GM12878 (cell line): Measurements from ENCODE around the gene ART4. TPM values are rescaled to one million over a fixed set of nuclear protein-coding genes. Genes with fewer than 3 reads are reported as not detected.

ENCODE experiments used
- ATAC-seq: fragments of 200-7000 bp; cut with Tn5 transposase; 3 replicates; pipeline ENCODE4 v1.9.1; 2020; ENCODE audit warnings: mild to moderate bottlenecking, moderate library complexity
- BruUV-seq: library from RNA; stranded (reverse); fragments of 400-500 nt; replicated peaks from 2 replicates; lab custom pipeline; 2021; lab: Mats Ljungman, UMichigan
- CTCF ChIA-PET: fragments of 300-600 bp; sonication (Branson Sonifier 250); formaldehyde crosslinking; extraction: SDS; loops from one replicate; lab custom pipeline; 2021; ENCODE audit warnings: inconsistent platforms; lab: Yijun Ruan, JAX
- POLR2A ChIA-PET: fragments of 350-600 bp; formaldehyde crosslinking; extraction: SDS; loops from one replicate; lab custom pipeline; 2021; ENCODE audit warnings: inconsistent platforms; lab: Charles Lee
- RAD21 ChIA-PET: fragments of 300-600 bp; sonication (Branson Sonifier 250); formaldehyde crosslinking; loops from one replicate; lab custom pipeline; 2023; ENCODE audit warnings: antibody characterized with exemption; ENCODE audit not compliant: unreplicated experiment; lab: Charles Lee
- SMC1A ChIA-PET: fragments of 300-600 bp; sonication (Branson Sonifier 250); formaldehyde crosslinking; loops from one replicate; lab custom pipeline; 2023; ENCODE audit not compliant: unreplicated experiment, uncharacterized antibody; lab: Charles Lee
- DNase-seq: peaks from one replicate; pipeline ENCODE4 v3.0.0-alpha.2; 2011; ENCODE audit warnings: low read depth, low spot score
- FAIRE-seq: peaks from 3 replicates; lab custom pipeline; 2011; peaks lifted over from hg19 to GRCh38; lab: Jason Lieb, UNC
- H2AFZ ChIP-seq: 2 replicates; pipeline ENCODE4 v1.6.0; 2011; ENCODE audit warnings: low read depth, low read length, control low read depth; ENCODE audit not compliant: control insufficient read depth
- H3K27ac ChIP-seq: 2 replicates; pipeline ENCODE4 v1.5.1; 2011; ENCODE audit warnings: control low read depth; ENCODE audit not compliant: control insufficient read depth, insufficient read depth
- H3K27me3 ChIP-seq, 2 experiments: replicated peaks in 1 of 2; 2 replicates each; pipeline versions ENCODE4 v1.6.0 to v1.6.1; 2011; ENCODE audit warnings: low read length in 1 of 2; ENCODE audit not compliant: control insufficient read depth in 2 of 2, insufficient read depth in 2 of 2
- H3K36me3 ChIP-seq, 2 experiments: 2 replicates each; pipeline ENCODE4 v1.5.1; 2011; ENCODE audit warnings: low read length in 1 of 2; ENCODE audit not compliant: control insufficient read depth in 2 of 2, insufficient read depth in 2 of 2
- H3K4me1 ChIP-seq: 2 replicates; pipeline ENCODE4 v1.6.1; 2011; ENCODE audit warnings: mild to moderate bottlenecking, low read length, moderate library complexity, mixed read lengths; ENCODE audit not compliant: control insufficient read depth, insufficient read depth
- H3K4me2 ChIP-seq: 2 replicates; pipeline ENCODE4 v1.6.0; 2011; ENCODE audit warnings: control low read depth; ENCODE audit not compliant: control insufficient read depth, insufficient read depth
- H3K4me3 ChIP-seq: fragments of 200-600 bp; sonication (generic); 2 replicates; pipeline ENCODE4 v1.5.1; 2016
- H3K79me2 ChIP-seq: 2 replicates; pipeline ENCODE4 v1.6.0; 2011; ENCODE audit warnings: low read length; ENCODE audit not compliant: control insufficient read depth, insufficient read depth
- H3K9ac ChIP-seq: 2 replicates; pipeline ENCODE4 v1.8.0; 2011; ENCODE audit warnings: low read length, control low read depth, mixed read lengths; ENCODE audit not compliant: control insufficient read depth, insufficient read depth
- H3K9me3 ChIP-seq: replicated peaks from 3 replicates; pipeline ENCODE4 v1.5.1; 2011; ENCODE audit warnings: mild to moderate bottlenecking, low read length; ENCODE audit not compliant: control insufficient read depth, insufficient read depth
- H4K20me1 ChIP-seq: 2 replicates; pipeline ENCODE4 v1.6.0; 2011; ENCODE audit not compliant: control insufficient read depth, insufficient read depth
- BACH1 ChIP-seq: fragments of 450-650 bp; IDR thresholded peaks from 2 replicates; pipeline ENCODE4 v1.6.1; 2017; ENCODE audit warnings: mild to moderate bottlenecking, borderline replicate concordance
- ELK1 ChIP-seq: IDR thresholded peaks from 2 replicates; pipeline ENCODE4 v1.6.1; 2012; ENCODE audit warnings: low read depth, low read length, improper control_type of control experiment
- HSF1 ChIP-seq: fragments of 150-350 bp; IDR thresholded peaks from 2 replicates; pipeline ENCODE4 v1.6.1; 2014; ENCODE audit warnings: mild to moderate bottlenecking, low read depth, low read length
- NR2C1 ChIP-seq: fragments of 450-650 bp; IDR thresholded peaks from 2 replicates; pipeline ENCODE4 v1.6.1; 2017; ENCODE audit warnings: antibody characterized with exemption, mild to moderate bottlenecking, moderate library complexity
- RBBP5 ChIP-seq: fragments of 200-600 bp; sonication (generic); conservative IDR thresholded peaks from 2 replicates; pipeline ENCODE4 v1.6.1; 2016
- RCOR1 ChIP-seq: conservative IDR thresholded peaks from 2 replicates; pipeline ENCODE4 v1.6.1; 2012; ENCODE audit warnings: low read depth, low read length, improper control_type of control experiment
- SMC3 ChIP-seq: IDR thresholded peaks from 2 replicates; pipeline ENCODE4 v1.6.1; 2011; ENCODE audit warnings: low read length, improper control_type of control experiment, borderline replicate concordance
- WGBS: methylation state at CpG from one replicate; pipeline ENCODE4 v1.1.6; 2016; ENCODE audit warnings: low lambda C conversion rate; ENCODE audit not compliant: insufficient replicate concordance, insufficient coverage; ENCODE audit errors: missing lambda C conversion rate; 5-methylcytosine and 5-hydroxymethylcytosine counted together
- in situ Hi-C: fragments of 300-500 bp; cut with MboI; formaldehyde crosslinking; loops from 9 replicates; pipeline ENCODE4 v1.14.3; 2018; ENCODE audit warnings: mixed read lengths
- intact Hi-C: fragments of 100-400 bp; cut with micrococcal nuclease; formaldehyde crosslinking; loops from one replicate; pipeline ENCODE4 v1.14.2; 2022; ENCODE audit not compliant: unreplicated experiment
- polyA plus RNA-seq, 11 experiments: library from polyadenylated mRNA; depleted of rRNA in 4 of 11; unstranded in 6 of 11; stranded (reverse) in 5 of 11; fragments of >200 nt; fragmentation: Nextera tagmentation in 4 of 11; fragmentation: Illumina TruSeq in 1 of 11; extraction: Ambion mirVana in 4 of 11; extraction: Trizol in 1 of 11; gene quantifications; 1 replicate in 1 of 11; 2 replicates in 10 of 11; pipeline versions ENCODE4 v1.2.1 to v1.2.3, GENCODE V29; 2011 to 2016; ENCODE audit warnings: inconsistent platforms in 2 of 11, missing spikeins in 2 of 11, low read depth in 1 of 11
- total RNA-seq, 4 experiments: library from RNA; depleted of rRNA in 3 of 4; stranded (reverse); fragments of >200 nt in 3 of 4; fragmentation: Illumina TruSeq in 1 of 4; extraction: Trizol in 1 of 4; gene quantifications; 2 replicates each; pipeline versions ENCODE4 v1.2.1 to v1.2.3, GENCODE V29; 2013 to 2021

The ART4 gene
- total and polyA plus RNA-seq, 10 of the 15 experiments (the other 5 are each of a cell fraction or from before 2014, with no cell fraction given): 0.02 TPM; not detected in 9

- Histone ChIP-seq H3K4me3 (no peak overlapping the region), H3K4me2 (no peak overlapping the region), H3K9ac (no peak overlapping the region), H2AFZ (no peak overlapping the region), H3K27me3 (no peaks in the 10 kb centered on the region), H3K9me3 (no peaks in the 10 kb centered on the region), H3K36me3 (no peaks in the 10 kb centered on the region), H4K20me1 (no peaks in the 10 kb centered on the region), H3K79me2 (no peaks in the 10 kb centered on the region), H3K4me1 (no peaks in the 10 kb centered on the region), H3K27ac (no peak overlapping the region)
- in situ Hi-C loops (loop anchor here (5.0 kb wide), 1 partner anchor 151 kb away; no protein-coding TSS in a partner anchor), intact Hi-C loops (loop anchor here (5.0 kb wide), 3 partner anchors 36 to 421 kb away; partner anchors contain the start of gene ERP27)
- ChIA-PET POLR2A (no interaction called here), RAD21 (interaction anchor here (0.7 to 4.8 kb wide), 10 partner anchors 8 to 375 kb away, joined by 3 to 70 read pairs (median 3); partner anchors contain the start of genes ARHGDIB, ERP27 and RERG), CTCF (interaction anchor here (0.7 to 9.9 kb wide), 13 partner anchors 9 to 375 kb away, joined by 3 to 104 read pairs (median 6); partner anchors contain the start of gene RERG), SMC1A (interaction anchor here (0.6 to 15.6 kb wide), 16 partner anchors 35 to 150 kb away, joined by 3 to 242 read pairs (median 3); partner anchors contain the start of gene ERP27)
- ATAC-seq (no peak), DNase-seq (no peak), FAIRE-seq (no peak)
- TF ChIP-seq ELK1 (no peak), SMC3 (no peak), RCOR1 (no peak), NR2C1 (no peak), HSF1 (no peak), RBBP5 (no peak), BACH1 (no peak)
- WGBS: 54% methylated on average over 3 of the region's 3 CpGs
- no TSS peak for BruUV-seq
Observed at GRCh38 chr12:14846042-14846587, 2.8 kb upstream of the ART4 start.
